Nephron (organoid): Measurements from ENCODE around the gene IQCK.

Experiments
- H3K27ac Mint-ChIP-seq, 3 experiments: 2 replicates each; pipeline ENCODE4 v1.8.0; 2020; ENCODE audit warnings: mixed read lengths in 3 of 3, mild to moderate bottlenecking in 2 of 3, moderate library complexity in 1 of 3
- H3K27me3 Mint-ChIP-seq: 2 replicates; pipeline ENCODE4 v1.8.0; 2021; ENCODE audit warnings: low read depth, mild to moderate bottlenecking, moderate library complexity, mixed read lengths
- H3K36me3 Mint-ChIP-seq: 2 replicates; pipeline ENCODE4 v1.8.0; 2020; ENCODE audit warnings: low read depth, mixed read lengths
- H3K4me1 Mint-ChIP-seq: 2 replicates; pipeline ENCODE4 v1.8.0; 2020; ENCODE audit warnings: mixed read lengths
- H3K4me3 Mint-ChIP-seq, 3 experiments: 2 replicates each; pipeline ENCODE4 v1.8.0; 2020; ENCODE audit warnings: mild to moderate bottlenecking in 3 of 3, mixed read lengths in 3 of 3, moderate library complexity in 2 of 3
- H3K9me3 Mint-ChIP-seq: 2 replicates; pipeline ENCODE4 v1.8.0; 2020; ENCODE audit warnings: mixed read lengths
- CTCF ChIP-seq, 3 experiments: fragments of 200-600 bp; sonication (generic); IDR thresholded peaks; one replicate each; pipeline ENCODE4 v1.5.0; 2021; ENCODE audit warnings: antibody characterized with exemption in 3 of 3; ENCODE audit not compliant: unreplicated experiment in 3 of 3

Gene IQCK

GRCh38 chr16:19706846-19707245 lies 11.2 kb upstream of the IQCK start:
- H3K27ac Mint-ChIP-seq, result peak overlapping the region in 1 of 3 experiments; percentile 14
- TF ChIP-seq CTCF (IDR thresholded peaks at IDR 0.05; ENCODE audit: unreplicated experiment in 3 of 3), result no peak
- peaks cover 66% of the 10 kb centered on the region for H3K36me3 Mint-ChIP-seq
- peaks cover 46% of the 10 kb centered on the region for H3K4me1 Mint-ChIP-seq
- H3K27me3 Mint-ChIP-seq, result peaks cover 3% of the 10 kb centered on the region
- no peak overlapping the region for H3K4me3 Mint-ChIP-seq
- H3K9me3 Mint-ChIP-seq, result no peaks in the 10 kb centered on the region

- peak overlapping the region in 2 of 3 experiments; percentile 51 to 78 for H3K27ac Mint-ChIP-seq
- H3K4me3 Mint-ChIP-seq, result no peak overlapping the region
- H3K27me3 Mint-ChIP-seq, result peaks cover 3% of the 10 kb centered on the region
- H3K9me3 Mint-ChIP-seq, result no peaks in the 10 kb centered on the region
- peaks cover 62% of the 10 kb centered on the region for H3K36me3 Mint-ChIP-seq
- peaks cover 48% of the 10 kb centered on the region for H3K4me1 Mint-ChIP-seq
- TF ChIP-seq CTCF (IDR thresholded peaks at IDR 0.05; ENCODE audit: unreplicated experiment in 3 of 3), result no peak
Observed at GRCh38 chr16:19707569-19708295, 10.3 kb upstream of the IQCK start.

GRCh38 chr16:19708296-19709205 lies 9.5 kb upstream of the IQCK start:
- no peak for TF ChIP-seq CTCF (IDR thresholded peaks at IDR 0.05; ENCODE audit: unreplicated experiment in 3 of 3)
- H3K27ac Mint-ChIP-seq, result peak overlapping the region; percentile 53 to 82 (median 81)
- no peaks in the 10 kb centered on the region for H3K9me3 Mint-ChIP-seq
- peaks cover 3% of the 10 kb centered on the region for H3K27me3 Mint-ChIP-seq
- peaks cover 63% of the 10 kb centered on the region for H3K36me3 Mint-ChIP-seq
- H3K4me1 Mint-ChIP-seq, result peaks cover 43% of the 10 kb centered on the region
- H3K4me3 Mint-ChIP-seq, result peak overlapping the region in 2 of 3 experiments; percentile 28 to 41

GRCh38 chr16:19709381-19710136 lies 8.5 kb upstream of the IQCK start:
- no peak for TF ChIP-seq CTCF (IDR thresholded peaks at IDR 0.05; ENCODE audit: unreplicated experiment in 3 of 3)
- peaks cover 3% of the 10 kb centered on the region for H3K27me3 Mint-ChIP-seq
- H3K4me1 Mint-ChIP-seq, result peaks cover 43% of the 10 kb centered on the region
- H3K36me3 Mint-ChIP-seq, result peaks cover 61% of the 10 kb centered on the region
- H3K4me3 Mint-ChIP-seq, result peak overlapping the region in 1 of 3 experiments; percentile 1
- H3K9me3 Mint-ChIP-seq, result no peaks in the 10 kb centered on the region
- peak overlapping the region; percentile 15 to 53 (median 26) for H3K27ac Mint-ChIP-seq

- peaks cover 59% of the 10 kb centered on the region for H3K36me3 Mint-ChIP-seq
- H3K27me3 Mint-ChIP-seq, result peaks cover 3% of the 10 kb centered on the region
- H3K4me1 Mint-ChIP-seq, result peaks cover 43% of the 10 kb centered on the region
- H3K4me3 Mint-ChIP-seq, result no peak overlapping the region
- peak overlapping the region in 2 of 3 experiments; percentile 26 to 53 for H3K27ac Mint-ChIP-seq
- H3K9me3 Mint-ChIP-seq, result no peaks in the 10 kb centered on the region
- no peak for TF ChIP-seq CTCF (IDR thresholded peaks at IDR 0.05; ENCODE audit: unreplicated experiment in 3 of 3)
Observed at GRCh38 chr16:19710191-19710908, 7.7 kb upstream of the IQCK start.
